ENCODE data around the gene MC3R. TPM values are rescaled to one million over a fixed set of nuclear protein-coding genes. Genes with fewer than 3 reads are reported as not detected.

MC3R gene
- total RNA-seq, 1 experiment from 2014 or later = not detected

DNA sequence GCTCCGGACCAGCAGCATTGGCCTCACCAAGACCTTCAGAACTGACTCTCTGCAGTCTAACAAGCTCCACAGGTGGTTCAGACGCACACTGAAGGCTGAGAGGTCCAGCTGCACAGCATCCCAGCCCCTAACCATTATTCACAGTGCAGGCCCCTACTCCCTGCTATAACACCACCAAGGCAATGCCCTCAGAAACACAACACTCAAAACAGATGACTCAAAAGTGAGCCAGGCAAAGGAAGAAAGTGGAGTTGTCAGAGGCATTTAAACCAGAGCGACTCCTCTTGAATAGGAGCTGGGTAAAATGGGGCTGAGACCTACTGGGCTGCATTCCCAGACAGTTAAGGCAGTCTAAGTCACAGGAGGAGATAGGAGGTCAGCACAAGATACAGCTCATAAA, 20.5 kb upstream of the MC3R start:
- Histone ChIP-seq H3K36me3 (ENCODE audit: control insufficient read depth in 1 of 2, insufficient read depth in 2 of 2, low read length in 2 of 2) (no peaks in the 10 kb centered on the region), H3K4me1 (ENCODE audit: control insufficient read depth in 1 of 2, insufficient read depth in 2 of 2, low read length in 2 of 2) (no peaks in the 10 kb centered on the region), H3K4me3 (replicated peaks in 1 of 2; ENCODE audit: low read depth in 1 of 2, low read length in 2 of 2) (no peak overlapping the region), H2AFZ (ENCODE audit: low read depth, low read length, poor library complexity, severe bottlenecking) (no peak overlapping the region), H3K9ac (ENCODE audit: low read length) (no peak overlapping the region), H3K9me2 (ENCODE audit: insufficient read depth) (no peaks in the 10 kb centered on the region), H3K27ac (ENCODE audit: low read depth, low read length) (no peak overlapping the region), H3K27me3 (ENCODE audit: insufficient read depth, low read length) (no peaks in the 10 kb centered on the region), H3K9me3 (ENCODE audit: control insufficient read depth in 1 of 2, insufficient read depth in 1 of 2, low read depth in 1 of 2, low read length in 2 of 2) (no peaks in the 10 kb centered on the region), H4K20me1 (ENCODE audit: insufficient read depth) (no peaks in the 10 kb centered on the region), H3K4me2 (ENCODE audit: low read length) (no peak overlapping the region), H3K79me2 (ENCODE audit: insufficient read depth, low read length) (no peaks in the 10 kb centered on the region)
- POLR2A ChIA-PET = no interaction called here
- intact Hi-C loops (cut with micrococcal nuclease) = no loop called here
- no TSS peak for BruUV-seq (replicated peaks)
- TF ChIP-seq ELF1 (IDR thresholded peaks at IDR 0.05; ENCODE audit: borderline replicate concordance, low read depth) (no peak), REST (IDR thresholded peaks at IDR 0.05; ENCODE audit: low read depth) (no peak), RAD21 (IDR thresholded peaks at IDR 0.05; ENCODE audit: low read depth) (no peak), CTCF (IDR thresholded peaks at IDR 0.05 in 2 of 3, conservative IDR thresholded peaks at IDR 0.05 in 1 of 3; ENCODE audit: borderline replicate concordance in 1 of 3, insufficient read depth in 1 of 3, low read depth in 2 of 3, low read length in 2 of 3) (no peak), POLR2A (IDR thresholded peaks at IDR 0.05; ENCODE audit: borderline replicate concordance, extremely low read depth, insufficient read depth, insufficient read length) (no peak), ZBTB33 (IDR thresholded peaks at IDR 0.05; ENCODE audit: extremely low read depth, insufficient replicate concordance, low read length) (no peak), CBX3 (IDR thresholded peaks at IDR 0.05; ENCODE audit: low read depth) (no peak), JUND (IDR thresholded peaks at IDR 0.05) (no peak), ZNF274 (IDR thresholded peaks at IDR 0.05; ENCODE audit: low read depth, low read length) (no peak), YY1 (IDR thresholded peaks at IDR 0.05; ENCODE audit: extremely low read depth, insufficient replicate concordance, low read depth, low read length) (no peak), SIN3A (IDR thresholded peaks at IDR 0.05; ENCODE audit: low read depth) (no peak), SRF (IDR thresholded peaks at IDR 0.05; ENCODE audit: low read depth) (no peak), TCF7L2 (IDR thresholded peaks at IDR 0.05; ENCODE audit: borderline replicate concordance, extremely low read depth, insufficient read depth, insufficient read length) (no peak), CEBPB (IDR thresholded peaks at IDR 0.05; ENCODE audit: low read depth) (no peak), EGR1 (IDR thresholded peaks at IDR 0.05; ENCODE audit: low read depth) (no peak)
- TF ChIP-seq, protein P1, sequence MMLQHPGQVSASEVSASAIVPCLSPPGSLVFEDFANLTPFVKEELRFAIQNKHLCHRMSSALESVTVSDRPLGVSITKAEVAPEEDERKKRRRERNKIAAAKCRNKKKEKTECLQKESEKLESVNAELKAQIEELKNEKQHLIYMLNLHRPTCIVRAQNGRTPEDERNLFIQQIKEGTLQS (IDR thresholded peaks at IDR 0.05) = no peak
- no peak for DNase-seq (ENCODE audit: low read depth, low spot score)
- CTCF ChIA-PET = no interaction called here
- RAD21 ChIA-PET (ENCODE audit: low non-redundant PET in 1 of 2, low total read pairs in 2 of 2, uncharacterized antibody in 2 of 2, unreplicated experiment in 2 of 2) = no interaction called here
- ATAC-seq = no peak
